G401 (cell line): ENCODE results near the gene MVB12A. TPM values are rescaled to one million over a fixed set of nuclear protein-coding genes. Genes with fewer than 3 reads are reported as not detected.

Experiments
- DNase-seq: peaks from one replicate; pipeline ENCODE4 v3.0.0-alpha.2; 2015; ENCODE audit warnings: low spot score
- in situ Hi-C: cut with HindIII; loops from 2 replicates; pipeline ENCODE4 v1.10.0; 2016; ENCODE audit warnings: low sequenced_read_pairs, mixed read lengths
- total RNA-seq: library from RNA; depleted of rRNA; stranded (reverse); fragments of >200 nt; shearing (Covaris generic); gene quantifications from 2 replicates; pipeline ENCODE4 v1.2.3, GENCODE V29; 2014; rRNA removed

MVB12A gene
- total RNA-seq, 1 experiment from 2014 or later: 76.7 TPM

DNA sequence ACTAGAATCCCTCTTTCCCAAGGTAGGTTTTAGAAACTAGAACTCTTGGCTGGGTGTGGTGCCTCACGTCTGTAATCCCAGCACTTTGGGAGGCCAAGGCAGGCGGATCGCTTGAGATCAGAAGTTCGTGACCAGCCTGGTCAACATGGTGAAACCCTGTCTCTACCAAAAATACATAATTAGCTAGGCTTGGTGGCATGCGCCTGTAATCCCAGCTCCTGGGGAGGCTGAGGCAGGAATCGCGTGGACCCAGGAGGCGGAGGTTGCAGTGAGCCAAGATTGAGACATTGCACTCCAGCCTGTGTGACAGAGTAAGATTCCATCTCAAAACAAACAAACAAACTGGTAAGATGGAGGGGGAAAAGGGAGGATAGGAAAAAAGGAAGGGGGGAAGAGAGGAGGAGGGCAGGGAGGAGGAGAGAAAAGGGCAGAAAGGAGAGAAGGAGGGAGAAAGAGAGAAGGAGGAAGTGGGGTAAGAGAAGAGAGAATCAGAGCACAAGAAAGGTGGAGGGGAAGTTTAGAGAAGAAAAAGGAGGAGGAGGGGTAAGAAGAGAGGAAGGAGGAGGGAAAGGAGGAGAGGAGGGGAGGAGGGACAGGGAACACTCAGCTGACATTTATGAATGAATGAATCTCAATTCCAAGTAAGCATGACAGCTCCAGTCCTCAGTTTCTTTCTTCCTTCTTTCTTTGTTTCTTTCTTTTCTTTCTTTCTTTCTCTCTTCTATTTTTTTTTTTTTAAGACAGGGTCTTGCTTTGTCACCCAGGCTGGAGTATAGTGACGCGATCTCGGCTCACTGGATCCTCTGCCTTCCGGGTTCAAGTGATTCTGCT, 47.8 kb downstream of the MVB12A start:
- in situ Hi-C loops: no loop called here

GRCh38 chr19:17468302-17469091, 48.6 kb downstream of the MVB12A start:
- peak; percentile 41 for DNase-seq
- in situ Hi-C loops: no loop called here

More for the DNA sequence above, 47.8 kb downstream of the MVB12A start:
- DNase-seq: no peak

DNA sequence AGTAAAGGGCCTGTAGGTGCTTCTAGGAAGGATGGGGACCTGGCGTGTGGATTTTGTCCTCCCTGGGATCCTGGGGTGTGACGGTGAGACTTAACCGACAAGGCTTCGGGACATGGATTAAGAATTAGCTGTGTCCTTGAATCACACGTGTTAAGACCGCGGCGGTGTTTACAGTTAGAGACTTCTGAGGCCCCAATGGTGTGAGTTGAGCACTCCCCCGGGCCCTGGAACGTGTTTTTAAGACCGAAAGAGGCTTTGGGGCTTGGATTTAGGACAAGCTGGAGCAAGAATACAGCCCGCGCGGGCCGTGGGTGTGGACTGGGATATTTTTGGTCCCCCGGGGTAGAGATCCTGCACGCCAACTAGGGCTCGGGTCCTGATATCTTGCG, 49.2 kb downstream of the MVB12A start:
- DNase-seq: no peak
- in situ Hi-C loops: no loop called here

- in situ Hi-C loops: no loop called here
- peak; percentile 97 for DNase-seq
Measured at GRCh38 chr19:17469481-17470067, 49.7 kb downstream of the MVB12A start.

- in situ Hi-C loops: no loop called here
- peak; percentile 100 for DNase-seq
Measured at GRCh38 chr19:17470068-17470841, 50.4 kb downstream of the MVB12A start, which contains the start of gene SLC27A1. Gene SLC27A1, plus strand, starts transcription at chr19:17470524. Its CDS starts 17 bp downstream, at chr19:17470541.

- in situ Hi-C loops: no loop called here
- peak; percentile 71 for DNase-seq
Measured at GRCh38 chr19:17471410-17472125, 51.7 kb downstream of the MVB12A start.

GRCh38 chr19:17473041-17473440, 53.2 kb downstream of the MVB12A start:
- DNase-seq: no peak
- in situ Hi-C loops: no loop called here

Other genes starting within 250 kb of the MVB12A start
- 22.0 and 29.7 TPM in 2 replicates for gene USE1, start 204.7 kb upstream of the MVB12A start, total RNA-seq
- 14.8 and 21.7 TPM in 2 replicates for gene OCEL1, start 193.8 kb upstream of the MVB12A start, total RNA-seq
- 232 and 271 TPM in 2 replicates for gene NR2F6, start 174.1 kb upstream of the MVB12A start, total RNA-seq
- 0.41 and 4.9 TPM in 2 replicates for gene USHBP1, start 155.3 kb upstream of the MVB12A start, total RNA-seq
- 166 and 237 TPM in 2 replicates for gene BABAM1, start 152.6 kb upstream of the MVB12A start, total RNA-seq
- 0.06 and 1.3 TPM in 2 replicates for gene ANKLE1, start 138.1 kb upstream of the MVB12A start, total RNA-seq
- 57.6 and 60.6 TPM in 2 replicates for gene ABHD8, start 116.6 kb upstream of the MVB12A start, total RNA-seq
- gene MRPL34, start 114.2 kb upstream of the MVB12A start, total RNA-seq: 19.0 and 25.4 TPM in 2 replicates
- 15.0 and 28.2 TPM in 2 replicates for gene DDA1, start 110.5 kb upstream of the MVB12A start, total RNA-seq
- 3.1 and 4.3 TPM in 2 replicates for gene ANO8, start 85.2 kb upstream of the MVB12A start, total RNA-seq
- 35.0 and 41.1 TPM in 2 replicates for gene GTPBP3, start 82.5 kb upstream of the MVB12A start, total RNA-seq
- gene PLVAP, start 42.7 kb upstream of the MVB12A start, total RNA-seq: not detected in 2 replicates
- gene CCDC194, start 25.9 kb upstream of the MVB12A start, total RNA-seq: 0.71 and 1.8 TPM in 2 replicates
- gene BST2, start 14.4 kb upstream of the MVB12A start, total RNA-seq: 174 and 187 TPM in 2 replicates
- 0.49 and 1.6 TPM in 2 replicates for gene TMEM221, start 28.6 kb downstream of the MVB12A start, total RNA-seq
- gene NXNL1, start 40.9 kb downstream of the MVB12A start, total RNA-seq: not detected in 2 replicates
- 9.5 and 10.3 TPM in 2 replicates for gene SLC27A1, start 50.5 kb downstream of the MVB12A start, total RNA-seq
- 111 and 141 TPM in 2 replicates for gene PGLS, start 91.6 kb downstream of the MVB12A start, total RNA-seq
- 73.2 and 75.4 TPM in 2 replicates for gene COLGALT1, start 135.6 kb downstream of the MVB12A start, total RNA-seq